ENCODE data around the gene TMEM184B.

TMEM184B gene

DNA sequence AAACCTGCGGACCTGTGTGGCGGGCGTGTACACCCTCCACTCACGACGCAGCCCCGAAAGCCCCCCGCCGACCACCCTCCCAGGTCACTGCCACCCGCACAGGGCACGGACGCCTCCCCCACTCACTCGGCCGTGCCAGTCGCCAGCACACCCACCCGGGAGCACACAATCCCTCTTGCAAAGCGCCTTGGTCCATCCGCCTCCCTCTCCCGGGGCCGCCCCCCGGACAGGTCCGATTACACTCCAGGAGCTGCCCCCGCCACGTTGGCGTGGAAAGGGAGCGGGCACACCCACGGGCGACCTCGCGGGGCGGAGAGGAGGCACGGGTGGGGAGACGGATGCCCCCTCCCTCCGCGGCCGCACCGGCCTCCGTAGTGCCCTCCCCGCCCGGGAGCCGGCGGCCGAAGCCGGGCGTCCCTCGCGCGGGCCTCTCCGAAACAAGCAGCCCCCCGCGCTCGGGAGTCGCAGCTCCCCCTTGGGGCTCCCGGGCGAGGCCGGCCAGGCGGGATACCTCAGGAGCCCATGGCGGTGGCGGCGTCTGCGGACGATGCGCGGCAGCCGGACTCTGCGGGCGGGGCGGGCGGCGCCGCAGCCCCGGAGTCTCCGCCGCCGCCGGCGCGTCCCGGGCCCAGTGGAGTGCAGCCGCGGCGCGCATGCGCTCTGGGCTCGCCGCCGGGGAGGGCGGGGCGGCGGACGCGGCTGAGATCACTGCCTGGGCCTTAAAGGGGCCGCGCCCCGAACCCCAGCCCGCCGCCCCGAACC is at the start of gene TMEM184B:
TSS of gene TMEM184B (minus strand) at position 638 of the 762 bp plus-strand sequence. CDS start 25,049 bp downstream, outside the sequence.
- peak; percentile 93 for DNase-seq (ENCODE audit: low spot score)

DNA sequence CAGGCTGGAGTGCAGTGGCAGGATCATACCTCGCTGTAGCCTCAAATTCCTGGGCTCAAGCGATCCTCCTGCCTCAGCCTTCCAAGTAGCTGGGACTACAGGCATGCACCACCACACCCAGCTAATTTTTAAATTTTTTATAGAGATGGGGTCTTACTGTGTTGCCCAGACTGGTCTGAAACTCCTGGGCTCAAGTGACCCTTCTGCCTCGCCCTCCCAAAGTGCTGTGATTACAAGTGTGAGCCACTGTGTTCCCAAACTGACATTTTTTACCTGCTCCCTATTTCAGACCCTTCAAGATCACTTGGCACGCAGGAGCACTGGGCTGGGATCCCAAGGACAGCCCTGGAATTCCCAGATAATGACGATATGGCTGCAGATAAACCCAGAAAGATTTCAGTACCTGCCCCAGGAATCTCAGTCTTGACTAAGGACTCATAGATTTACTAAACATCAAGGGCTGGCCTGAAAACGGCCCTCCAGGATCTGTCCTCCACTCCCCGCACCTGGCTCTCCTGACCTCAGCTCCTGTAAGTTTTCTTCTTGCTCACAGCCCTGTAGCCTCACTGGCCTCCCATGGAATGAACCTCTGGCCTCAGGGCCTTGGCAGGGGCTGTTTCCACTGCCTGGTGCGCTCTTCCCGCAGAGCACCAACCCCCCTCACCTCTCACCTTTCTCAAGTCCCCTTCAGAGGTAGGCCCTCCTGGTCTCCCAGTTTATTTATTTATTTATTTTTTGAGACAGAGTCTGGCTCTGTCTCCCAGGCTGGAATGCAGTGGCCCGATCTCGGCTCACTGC is 48.0 kb upstream of the TMEM184B start:
- no peak for DNase-seq (ENCODE audit: low spot score)

DNA sequence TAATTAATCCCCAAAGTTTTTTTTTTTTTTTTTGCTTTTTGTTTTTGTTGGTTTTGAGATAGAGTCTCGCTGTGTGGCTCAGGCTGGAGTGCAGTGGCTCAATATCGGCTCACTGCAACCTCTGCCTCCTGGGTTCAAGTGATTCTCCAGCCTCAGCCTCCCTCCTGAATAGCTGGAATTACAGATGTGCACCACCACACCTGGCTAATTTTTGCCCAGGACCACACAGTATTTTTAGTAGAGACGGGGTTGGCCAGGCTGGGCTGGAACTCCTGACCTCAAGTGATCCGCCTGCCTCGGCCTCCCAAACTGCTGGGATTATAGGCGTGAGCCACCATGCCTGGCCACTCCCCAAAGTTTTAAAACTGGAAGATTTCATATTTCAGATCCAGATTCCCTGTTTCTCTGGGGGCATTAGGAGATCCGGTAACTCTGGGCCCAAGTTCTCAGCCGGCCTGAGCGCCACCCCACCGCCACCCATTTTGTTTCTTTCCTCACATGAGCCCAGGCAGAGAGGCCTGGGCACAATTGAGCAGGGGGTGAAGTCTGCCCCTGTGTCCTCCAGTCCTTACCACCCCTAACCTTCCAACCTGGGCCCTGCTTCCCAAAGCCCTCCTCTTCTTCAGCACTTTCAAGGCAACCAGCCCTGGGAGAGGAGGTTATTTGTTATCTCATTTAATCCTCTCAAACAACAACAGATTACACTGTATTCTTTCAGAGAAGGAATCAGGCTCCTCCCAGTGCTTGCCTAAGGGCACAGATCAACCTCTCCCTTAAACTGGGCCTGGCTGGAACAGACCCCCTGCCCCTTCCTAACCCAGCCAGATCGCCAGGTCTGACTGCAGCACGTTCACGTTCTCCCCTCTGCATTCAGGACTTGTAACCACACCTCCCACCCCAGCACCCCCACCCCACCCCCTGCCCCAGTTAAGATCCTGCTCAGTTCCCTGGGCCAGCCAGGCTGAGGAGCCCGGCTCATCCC is 46.3 kb upstream of the TMEM184B start:
- no peak for DNase-seq (ENCODE audit: low spot score)

DNA sequence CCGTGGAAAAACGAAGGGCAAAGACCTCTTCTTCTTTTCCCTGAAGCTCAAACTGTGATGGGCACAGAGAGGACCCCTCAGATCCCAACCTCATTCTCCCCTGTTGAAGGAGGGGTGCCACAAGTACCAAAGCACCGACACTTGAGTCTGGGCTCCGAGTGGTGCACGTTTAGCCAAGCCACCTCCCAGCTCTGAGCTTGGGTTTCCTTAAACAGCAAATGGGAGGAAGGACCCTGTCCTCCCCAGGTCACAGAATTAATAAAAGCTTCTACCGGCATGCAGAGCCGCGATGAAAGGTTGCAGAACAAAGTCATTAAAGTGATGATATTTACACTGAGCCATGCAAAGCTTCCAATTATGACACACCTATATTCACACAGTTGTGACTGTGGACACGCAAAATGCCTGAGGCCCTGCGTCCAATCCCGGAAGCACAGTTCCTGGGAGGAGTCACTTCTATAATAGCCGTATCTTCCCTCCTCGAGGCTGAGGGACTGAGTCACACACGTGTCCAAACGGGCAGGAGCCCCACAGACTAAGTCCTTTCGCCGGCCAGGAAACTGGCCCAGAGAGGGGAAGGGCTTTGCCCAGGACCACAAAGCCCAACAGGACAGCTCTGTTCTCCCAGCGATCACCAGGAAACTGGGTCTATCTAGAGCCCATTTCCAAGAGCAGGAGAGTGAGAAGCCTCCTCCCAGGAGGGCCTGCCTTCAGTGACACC is 45.3 kb upstream of the TMEM184B start:
- DNase-seq (ENCODE audit: low spot score) = no peak

DNA sequence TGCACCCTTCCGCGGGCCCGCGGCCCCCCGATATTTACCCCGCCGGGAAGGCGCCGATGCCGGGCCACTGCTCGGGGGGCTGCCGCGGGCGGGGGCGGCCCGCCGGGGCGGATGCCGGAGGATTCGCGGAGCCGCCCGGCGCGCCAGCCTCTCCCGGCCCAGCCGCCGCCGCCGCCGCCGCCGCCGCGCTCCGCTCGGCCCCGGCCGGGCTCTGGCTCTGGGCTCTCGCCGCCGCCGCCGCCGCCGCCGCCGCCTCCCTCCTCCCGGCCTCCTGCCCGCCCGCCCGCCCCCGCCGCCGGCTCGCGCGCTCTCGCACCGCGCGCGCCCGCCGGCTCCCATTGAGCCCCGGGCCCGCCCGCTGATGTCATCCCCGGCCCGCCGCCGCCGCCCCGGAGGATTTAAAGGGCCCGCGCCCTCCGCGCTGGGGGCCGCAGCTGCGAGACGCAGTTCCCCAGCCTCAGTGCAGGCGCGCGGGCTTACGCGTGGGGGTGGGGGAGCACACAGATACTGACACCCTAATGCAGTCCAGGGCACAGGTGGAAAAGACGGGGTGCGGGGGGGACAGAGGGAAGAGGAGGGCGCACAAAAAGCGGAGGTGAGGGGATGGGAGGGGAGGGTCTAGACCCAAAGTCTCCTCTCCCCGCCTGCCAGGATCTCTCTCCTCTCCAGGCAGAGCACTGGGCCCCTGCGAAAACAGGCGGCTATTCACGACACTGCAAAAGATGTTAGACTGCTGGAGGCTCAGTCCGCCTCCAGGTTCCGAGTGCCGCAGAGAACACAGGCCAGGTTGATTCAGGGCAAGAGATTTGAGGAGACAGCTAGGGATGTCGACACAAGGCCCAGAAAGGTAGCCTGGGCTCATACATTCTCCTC is 44.5 kb upstream of the TMEM184B start, which contains the start of gene CSNK1E:
TSS of gene CSNK1E (minus strand) at position 312 of the 873 bp plus-strand sequence. CDS start 3,276 bp downstream, outside the sequence.
- DNase-seq (ENCODE audit: low spot score) = peak; percentile 89

DNA sequence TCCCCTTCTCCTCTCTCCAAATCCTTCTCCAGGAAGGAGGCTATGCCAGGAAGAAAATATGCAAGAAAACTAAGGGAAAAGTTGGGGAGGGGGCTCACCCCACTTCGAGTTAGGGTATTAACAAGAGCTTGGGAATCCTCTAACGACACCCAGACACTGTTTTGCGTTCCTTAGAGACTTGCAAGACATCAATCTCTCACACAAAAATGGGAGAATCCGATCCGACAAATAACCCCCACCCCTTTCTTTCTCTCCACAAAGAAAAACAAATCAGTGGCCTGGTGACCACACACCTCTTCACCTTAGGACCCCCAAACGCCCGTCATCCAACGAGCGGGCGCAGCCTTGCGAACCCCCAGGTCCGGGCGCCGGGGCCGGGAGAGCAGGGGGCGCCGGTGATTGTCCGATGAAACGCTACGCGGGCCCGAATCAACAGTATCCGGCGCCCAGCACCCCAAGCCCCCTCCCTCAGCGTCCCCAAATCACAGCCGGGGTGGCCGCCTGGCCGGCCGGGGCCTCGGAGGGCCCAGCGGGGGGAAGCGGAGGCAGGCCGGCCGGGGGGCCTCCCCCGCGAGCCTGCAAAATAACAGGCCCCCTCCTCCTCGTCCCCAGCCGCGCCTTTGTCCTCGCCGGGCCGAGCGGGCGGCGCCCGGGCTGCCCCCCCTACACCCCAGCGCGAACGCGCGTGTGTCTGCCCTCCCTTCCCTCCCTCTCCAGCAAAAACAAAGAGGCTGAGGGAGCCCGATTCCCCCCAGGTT is 43.7 kb upstream of the TMEM184B start:
- peak; percentile 70 for DNase-seq (ENCODE audit: low spot score)

DNA sequence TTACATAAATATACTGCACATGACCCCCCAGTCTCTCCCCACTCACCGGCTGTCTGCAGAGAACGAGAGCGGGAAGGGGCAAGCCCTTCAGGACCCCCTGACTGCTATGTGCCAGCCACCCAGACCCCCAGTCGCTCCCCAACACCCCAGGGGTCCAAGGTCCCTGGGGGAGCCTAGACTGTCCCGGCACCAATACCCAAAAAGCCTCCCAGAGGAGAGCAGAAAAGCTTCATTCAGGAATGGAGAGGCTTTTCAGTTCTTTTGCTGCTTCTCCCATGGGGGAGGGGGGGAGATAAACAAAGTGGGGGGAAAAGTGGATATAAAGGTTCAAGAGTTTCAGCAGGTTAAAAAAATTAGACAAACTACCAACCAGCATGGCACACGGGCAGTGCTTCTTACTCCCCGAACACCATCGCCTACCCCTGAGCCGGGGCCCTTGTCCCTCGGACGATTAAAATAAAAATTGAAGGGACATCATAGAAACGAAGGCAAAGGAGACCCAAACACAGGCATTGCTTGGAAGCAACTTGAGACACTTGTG is 43.1 kb upstream of the TMEM184B start:
- DNase-seq (ENCODE audit: low spot score) = peak; percentile 29

DNA sequence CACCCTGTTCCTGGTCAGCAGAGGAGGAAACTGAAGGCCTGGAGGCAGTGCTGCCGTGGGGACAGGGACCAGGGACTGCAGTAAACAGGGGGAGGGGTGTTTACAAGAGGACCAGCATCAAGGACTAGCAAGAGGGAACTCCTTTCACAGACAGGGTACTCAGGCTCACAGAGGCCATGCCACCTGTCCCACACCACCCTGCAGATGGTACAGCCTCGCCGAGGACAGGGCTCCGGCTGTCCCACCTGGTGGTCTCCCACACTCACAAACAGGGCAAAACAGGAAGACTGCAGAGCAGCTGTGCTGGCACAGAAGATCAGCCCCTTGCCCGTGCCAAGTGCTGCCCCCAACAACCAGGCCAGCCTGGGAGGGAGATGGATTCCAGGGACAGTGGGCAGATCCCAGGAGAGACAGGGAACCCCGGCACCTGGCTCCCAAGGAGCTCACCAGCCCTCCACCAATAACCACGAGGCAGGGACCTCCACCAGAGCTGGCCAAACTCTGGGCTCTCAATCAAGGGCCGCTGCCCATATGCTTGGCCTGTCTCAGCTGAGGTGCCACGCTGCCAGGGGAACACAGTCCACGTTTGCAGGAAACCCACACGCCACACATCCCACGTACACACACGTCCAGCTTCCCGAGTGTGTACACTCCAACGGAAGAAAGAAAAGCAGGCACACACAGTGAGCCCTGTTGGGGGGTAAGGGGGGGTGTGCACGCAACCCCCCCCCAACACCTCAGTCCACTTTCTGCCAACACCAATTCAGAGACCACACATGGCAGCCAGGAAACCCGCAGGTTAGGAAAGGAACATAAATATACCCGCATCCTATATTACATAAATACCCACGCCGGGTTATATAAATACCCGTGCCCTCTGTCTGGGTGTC is 42.4 kb upstream of the TMEM184B start:
- peak; percentile 59 for DNase-seq (ENCODE audit: low spot score)

DNA sequence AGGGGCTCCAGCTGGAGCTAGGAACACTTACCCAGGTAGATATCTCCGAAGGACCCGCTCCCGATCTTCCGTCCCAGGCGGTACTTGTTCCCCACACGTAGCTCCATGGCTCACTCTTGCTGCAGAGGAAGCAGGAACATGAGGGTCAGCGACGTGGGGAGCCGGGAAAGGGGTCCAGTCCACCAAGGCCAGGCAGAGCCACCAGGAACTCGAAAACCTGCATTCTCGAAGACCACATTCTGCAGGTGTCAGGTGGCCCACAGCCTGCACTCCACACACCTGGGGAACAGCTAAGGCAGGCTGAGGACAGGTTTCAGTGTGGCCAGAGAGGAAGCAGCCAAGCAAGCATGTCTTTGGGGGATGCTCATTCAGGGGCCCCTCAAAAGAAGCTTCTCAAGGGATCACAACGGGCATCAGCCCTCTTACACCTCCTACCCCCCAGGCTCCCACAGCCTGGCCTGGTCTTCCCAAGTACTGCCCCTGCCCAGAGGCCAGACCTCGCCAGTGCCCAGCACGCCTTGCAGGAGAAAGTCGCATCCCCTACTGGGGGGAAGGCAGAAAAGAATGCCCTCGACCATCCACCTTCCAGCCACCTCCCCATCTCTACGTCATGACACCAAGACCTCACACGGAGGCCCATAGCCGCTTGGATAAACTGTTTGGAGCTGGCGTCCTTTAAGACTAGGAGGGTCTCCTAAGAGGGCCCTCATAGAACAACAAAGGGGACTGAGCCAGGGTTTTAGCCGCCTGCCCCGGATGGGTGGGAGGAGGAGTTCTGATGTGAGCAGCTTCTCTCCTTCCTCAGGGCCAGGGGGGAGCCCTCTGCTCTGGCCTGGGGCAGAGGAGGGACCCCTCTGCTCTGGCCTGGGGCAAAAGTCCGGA is 41.5 kb upstream of the TMEM184B start:
- peak; percentile 30 for DNase-seq (ENCODE audit: low spot score)

DNA sequence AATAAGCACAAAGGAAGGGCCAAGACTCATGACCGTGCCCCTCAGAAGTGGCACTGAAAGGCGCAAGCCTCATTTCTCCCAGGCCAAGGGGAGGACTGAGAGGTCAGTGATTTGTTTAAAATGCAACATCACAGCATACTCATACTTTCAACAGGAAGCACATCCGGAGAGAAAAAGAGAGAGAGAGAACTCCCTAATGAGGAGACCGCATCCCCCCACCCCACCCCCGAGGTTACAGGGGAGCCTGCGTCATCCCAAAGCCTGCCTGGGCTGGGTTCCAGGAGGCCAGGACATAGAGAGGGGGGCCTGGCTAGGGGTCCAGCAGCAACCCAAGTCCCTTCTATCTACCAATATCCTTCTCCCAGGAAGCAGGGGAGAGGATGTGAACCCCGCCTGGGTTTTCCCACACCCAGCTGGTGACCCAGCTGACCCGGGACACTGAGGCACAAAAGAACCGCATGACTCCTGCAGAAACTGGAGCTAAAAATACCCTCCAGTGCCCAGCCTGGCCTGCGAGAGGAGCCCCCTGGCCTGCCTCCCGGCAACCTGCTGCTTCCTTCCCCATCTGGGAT is 40.7 kb upstream of the TMEM184B start:
- DNase-seq (ENCODE audit: low spot score) = no peak

DNA sequence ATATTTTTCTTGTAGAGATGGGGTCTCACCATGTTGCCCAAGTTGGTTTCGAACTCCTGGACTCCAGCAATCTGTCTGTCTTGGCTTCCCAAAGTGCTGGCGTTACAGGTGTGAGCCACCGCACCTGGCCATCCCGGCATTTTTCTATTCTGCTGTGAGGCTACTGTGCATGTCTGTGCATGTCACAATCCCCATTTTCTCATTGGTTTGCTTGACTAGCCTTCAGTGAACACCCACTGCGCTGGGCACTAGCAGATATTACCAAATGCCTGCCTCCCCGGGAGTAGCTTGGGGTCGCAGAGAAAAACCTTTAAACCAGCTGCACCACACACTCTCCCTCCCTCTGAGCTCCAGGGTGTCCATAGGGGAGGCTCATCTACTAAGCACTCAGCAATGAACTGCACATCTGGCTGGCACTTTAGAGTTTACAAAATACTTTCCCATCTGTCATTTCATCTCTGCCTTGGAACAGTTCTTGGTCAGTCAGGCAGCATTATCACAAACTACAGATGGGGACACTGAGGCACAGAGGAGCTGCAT is 39.5 kb upstream of the TMEM184B start:
- no peak for DNase-seq (ENCODE audit: low spot score)

DNA sequence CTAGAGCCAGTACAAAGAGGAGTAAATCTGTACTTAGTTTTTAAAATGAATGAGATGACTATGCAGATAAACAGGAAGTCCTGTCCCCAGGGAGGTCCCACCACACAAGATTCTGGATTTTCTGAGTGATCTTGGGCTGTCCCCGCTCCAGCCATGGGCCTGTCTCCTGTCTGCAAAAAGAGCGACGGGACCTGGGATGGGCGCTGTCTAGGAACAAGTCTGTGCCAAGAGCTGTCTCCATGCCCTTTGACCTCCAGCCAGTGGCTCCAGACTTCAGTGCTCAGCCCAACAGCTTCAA is 38.5 kb upstream of the TMEM184B start:
- DNase-seq (ENCODE audit: low spot score) = peak; percentile 26

DNA sequence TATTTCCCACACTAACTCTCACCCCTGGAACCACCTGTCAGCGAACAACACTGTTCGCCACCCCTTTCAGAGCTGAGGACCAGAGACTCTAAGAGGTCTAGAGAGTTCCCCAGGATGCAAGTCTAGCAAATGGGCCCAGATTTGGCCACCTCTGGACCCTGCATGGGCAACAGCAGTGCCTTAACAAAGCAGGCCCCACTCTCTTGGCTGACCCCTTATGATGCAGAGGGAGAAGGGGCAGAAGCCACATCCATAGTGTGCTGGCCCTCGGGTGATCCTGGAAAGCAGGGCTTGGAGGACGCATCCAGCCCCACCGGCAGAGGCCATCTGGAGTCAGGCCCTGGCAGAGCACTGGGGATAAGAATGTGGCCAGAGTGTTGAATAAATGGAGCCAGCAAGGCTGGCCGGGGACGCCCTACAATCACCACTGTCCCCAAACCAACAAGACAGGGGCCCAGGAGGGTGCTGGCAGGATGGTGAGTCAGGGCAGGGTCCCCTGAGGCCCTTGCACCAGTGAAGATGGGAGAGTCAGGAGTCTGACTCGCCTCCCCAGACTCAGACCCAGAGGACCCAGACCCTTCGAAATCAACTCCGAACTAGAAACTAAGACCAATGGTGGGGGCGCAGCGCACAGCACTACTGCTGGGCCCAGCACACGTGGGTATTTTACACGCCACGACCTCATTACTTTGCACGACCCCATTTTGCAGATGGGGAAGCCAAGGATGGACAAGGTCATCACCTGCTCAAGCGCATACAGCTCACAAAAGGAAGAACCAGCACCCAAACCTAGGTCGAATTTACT is 37.9 kb upstream of the TMEM184B start:
- DNase-seq (ENCODE audit: low spot score) = no peak

DNA sequence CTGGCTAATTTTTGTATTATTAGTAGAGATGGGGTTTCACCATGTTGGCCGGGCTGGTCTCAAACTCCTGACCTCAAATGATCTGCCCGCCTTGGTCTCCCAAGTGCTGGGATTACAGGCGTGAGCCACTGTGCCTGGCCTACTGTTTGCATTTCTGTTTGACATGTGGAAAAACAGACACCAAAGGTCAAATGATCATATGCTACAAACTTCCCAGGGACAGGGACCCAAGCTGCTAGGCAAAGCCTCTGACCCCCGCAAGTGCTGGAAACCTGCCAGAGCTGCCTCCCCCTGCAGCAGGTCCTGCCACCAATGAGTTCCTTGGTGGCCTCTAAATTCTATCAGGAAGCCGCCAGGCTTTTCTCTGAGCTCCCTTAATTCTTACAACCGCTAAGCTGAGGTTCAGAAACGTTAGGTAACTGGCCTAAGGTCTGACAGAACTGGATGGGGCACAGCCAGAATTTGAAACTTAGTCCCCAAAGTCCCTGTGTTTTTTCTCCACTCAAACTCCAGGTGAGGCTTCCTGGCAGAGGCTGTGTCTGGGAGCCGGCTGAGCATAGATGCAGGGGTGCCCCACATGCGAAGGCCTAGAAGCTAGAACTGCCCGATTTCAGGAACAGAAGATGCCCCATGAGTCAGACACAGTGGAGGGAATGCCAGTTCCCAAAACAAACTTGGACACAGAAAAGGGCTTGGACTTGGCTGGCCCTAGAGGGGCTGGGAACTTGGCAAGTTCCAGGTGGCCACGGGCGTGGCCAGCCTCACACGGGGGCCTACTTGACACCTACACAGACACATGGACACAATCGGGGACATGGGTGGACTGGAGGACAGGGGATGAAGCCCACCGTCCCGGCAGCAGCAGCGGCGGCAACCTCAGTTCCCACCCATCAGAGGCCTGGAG is 37.1 kb upstream of the TMEM184B start:
- no peak for DNase-seq (ENCODE audit: low spot score)

All from germinal center (tissue), 1 donor.